Neural cell (in vitro differentiated cells): ENCODE data around the gene SH3RF3. TPM values are rescaled to one million over a fixed set of nuclear protein-coding genes. Genes with fewer than 3 reads are reported as not detected.

Experiments
- H2AFZ ChIP-seq: fragments of 200-600, 300-800 bp; sonication (generic), shearing (Covaris generic); 2 replicates; pipeline ENCODE4 v1.6.0; 2014; ENCODE audit warnings: low read depth, mild to moderate bottlenecking, antibody characterized with exemption, low read length, moderate library complexity
- H3F3A ChIP-seq: fragments of 200-600 bp; shearing (Covaris generic); 2 replicates; pipeline ENCODE4 v1.6.1; 2016; ENCODE audit warnings: mild to moderate bottlenecking, moderate library complexity, mixed read lengths, antibody characterized with exemption, low read length; ENCODE audit not compliant: insufficient read depth, poor library complexity, severe bottlenecking
- H3K27ac ChIP-seq: fragments of 200-600, 300-800 bp; sonication (generic), shearing (Covaris generic); 2 replicates; pipeline ENCODE4 v1.5.1; 2014; ENCODE audit warnings: mild to moderate bottlenecking, low read length, moderate library complexity
- H3K27me3 ChIP-seq: fragments of 300-800, 200-600 bp; sonication (generic), shearing (Covaris generic); 2 replicates; pipeline ENCODE4 v1.6.0; 2014; ENCODE audit warnings: mild to moderate bottlenecking, low read depth, low read length, moderate library complexity; ENCODE audit not compliant: insufficient read depth
- H3K36me3 ChIP-seq: fragments of 300-800, 200-600 bp; sonication (generic), shearing (Covaris generic); 2 replicates; pipeline ENCODE4 v1.5.1; 2014; ENCODE audit warnings: mild to moderate bottlenecking, antibody characterized with exemption, low read length, moderate library complexity; ENCODE audit not compliant: insufficient read depth
- H3K4me2 ChIP-seq: fragments of 300-800, 200-600 bp; sonication (generic), shearing (Covaris generic); 2 replicates; pipeline ENCODE4 v1.6.0; 2014; ENCODE audit warnings: mild to moderate bottlenecking, low read length
- H3K4me3 ChIP-seq: fragments of 300-800, 200-600 bp; sonication (generic), shearing (Covaris generic); 2 replicates; pipeline ENCODE4 v1.5.1; 2014; ENCODE audit warnings: mild to moderate bottlenecking, low read length, moderate library complexity
- H3K79me2 ChIP-seq: fragments of 200-600 bp; shearing (Covaris generic); replicated peaks from 2 replicates; pipeline ENCODE4 v1.6.0; 2014; ENCODE audit warnings: mild to moderate bottlenecking, low read length, moderate library complexity; ENCODE audit not compliant: insufficient read depth
- H3K9ac ChIP-seq: fragments of 300-800, 200-600 bp; sonication (generic), shearing (Covaris generic); 2 replicates; pipeline ENCODE4 v1.6.1; 2016; ENCODE audit warnings: mild to moderate bottlenecking, low read length, mixed read lengths
- H3K9me2 ChIP-seq: fragments of 200-600 bp; shearing (Covaris generic); 2 replicates; pipeline ENCODE4 v1.6.1; 2016; ENCODE audit warnings: mild to moderate bottlenecking, low read length, mixed read lengths; ENCODE audit not compliant: insufficient read depth
- H3K9me3 ChIP-seq: fragments of 200-600, 300-800 bp; sonication (generic), shearing (Covaris generic); 2 replicates; pipeline ENCODE4 v1.6.1; 2016; ENCODE audit warnings: mild to moderate bottlenecking, mixed run types, low read length, moderate library complexity, mixed read lengths
- H4K20me1 ChIP-seq: fragments of 200-600 bp; shearing (Covaris generic); 2 replicates; pipeline ENCODE4 v1.6.1; 2016; ENCODE audit warnings: mild to moderate bottlenecking, mixed run types; ENCODE audit not compliant: insufficient read depth
- CTCF ChIP-seq: fragments of 450-650 bp; IDR thresholded peaks from 2 replicates; pipeline ENCODE4 v1.5.1; 2014; ENCODE audit warnings: antibody characterized with exemption, mild to moderate bottlenecking, moderate library complexity; ENCODE audit not compliant: poor library complexity, severe bottlenecking
- EP300 ChIP-seq: fragments of 450-650 bp; conservative IDR thresholded peaks from 2 replicates; pipeline ENCODE4 v1.6.1; 2014; ENCODE audit warnings: antibody characterized with exemption, mild to moderate bottlenecking, moderate library complexity; ENCODE audit not compliant: poor library complexity, severe bottlenecking
- EZH2 ChIP-seq: fragments of 200-600, 300-800 bp; shearing (Covaris generic), sonication (generic); IDR thresholded peaks from 2 replicates; pipeline ENCODE4 v1.6.1; 2014; ENCODE audit warnings: antibody characterized with exemption, low read length, borderline replicate concordance, mild to moderate bottlenecking; ENCODE audit not compliant: insufficient read depth, poor library complexity, severe bottlenecking
- MXI1 ChIP-seq: fragments of 450-650 bp; conservative IDR thresholded peaks from 2 replicates; pipeline ENCODE4 v1.6.1; 2014; ENCODE audit warnings: antibody characterized with exemption, mild to moderate bottlenecking; ENCODE audit not compliant: poor library complexity, severe bottlenecking
- POLR2AphosphoS5 ChIP-seq: IDR thresholded peaks from 2 replicates; pipeline ENCODE4 v1.6.1; 2012
- RAD21 ChIP-seq: fragments of 450-650 bp; conservative IDR thresholded peaks from 2 replicates; pipeline ENCODE4 v1.6.1; 2014; ENCODE audit warnings: antibody characterized with exemption, mild to moderate bottlenecking, moderate library complexity
- REST ChIP-seq: IDR thresholded peaks from 2 replicates; pipeline ENCODE4 v1.6.1; 2012; ENCODE audit warnings: borderline replicate concordance
- SMC3 ChIP-seq: fragments of 450-650 bp; conservative IDR thresholded peaks from 2 replicates; pipeline ENCODE4 v1.6.1; 2014; ENCODE audit warnings: antibody characterized with exemption, mild to moderate bottlenecking, moderate library complexity; ENCODE audit not compliant: poor library complexity
- TAF1 ChIP-seq: IDR thresholded peaks from 2 replicates; pipeline ENCODE4 v1.6.1; 2012; ENCODE audit warnings: low read depth
- polyA plus RNA-seq: library from polyadenylated mRNA; depleted of rRNA; stranded (reverse); fragments of >200 nt; gene quantifications from 2 replicates; pipeline ENCODE4 v1.2.3, GENCODE V29; 2014

The SH3RF3 gene
- polyA plus RNA-seq, 1 donor from 2014 or later, result 0.53 TPM

- TF ChIP-seq POLR2AphosphoS5 (no peak), CTCF (no peak), REST (no peak), EZH2 (no peak), EP300 (no peak), TAF1 (no peak), MXI1 (no peak), RAD21 (no peak), SMC3 (no peak)
- Histone ChIP-seq H3F3A (no peaks in the 10 kb centered on the region), H3K9ac (no peak overlapping the region), H3K9me3 (no peaks in the 10 kb centered on the region), H3K79me2 (no peaks in the 10 kb centered on the region), H3K4me2 (no peak overlapping the region), H2AFZ (no peak overlapping the region), H3K27ac (no peak overlapping the region), H3K36me3 (no peaks in the 10 kb centered on the region), H3K4me3 (no peak overlapping the region), H3K27me3 (no peaks in the 10 kb centered on the region), H4K20me1 (no peaks in the 10 kb centered on the region), H3K9me2 (no peaks in the 10 kb centered on the region)
Measured at GRCh38 chr2:109487871-109488655, 359.1 kb downstream of the SH3RF3 start.

DNA sequence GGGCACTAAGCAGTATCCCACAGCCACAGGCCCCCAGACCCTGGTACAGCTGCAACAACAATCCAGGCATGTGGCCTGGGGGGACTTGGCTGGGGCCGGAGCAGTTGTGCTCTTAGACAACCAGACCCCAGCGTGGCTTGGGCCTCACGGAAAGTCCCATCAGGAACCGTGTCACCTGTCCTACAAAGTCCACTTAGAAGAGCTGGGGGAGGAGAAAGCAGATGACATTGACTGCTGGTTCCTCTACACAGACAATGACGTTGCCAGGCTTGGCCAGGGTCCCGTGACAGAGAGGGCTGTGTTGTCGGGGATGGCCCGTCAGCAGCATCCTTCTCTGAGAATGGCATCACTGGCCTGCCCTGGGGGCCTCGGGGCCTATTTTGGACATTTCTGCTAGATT is 360.3 kb downstream of the SH3RF3 start:
- H3K9me2 ChIP-seq, result no peaks in the 10 kb centered on the region
- H3K79me2 ChIP-seq, result no peaks in the 10 kb centered on the region
- H4K20me1 ChIP-seq, result no peaks in the 10 kb centered on the region
- H3F3A ChIP-seq, result no peaks in the 10 kb centered on the region
- no peak overlapping the region for H3K4me3 ChIP-seq
- H3K4me2 ChIP-seq, result no peak overlapping the region
- H3K9me3 ChIP-seq, result no peaks in the 10 kb centered on the region
- no peak overlapping the region for H3K9ac ChIP-seq
- H3K27me3 ChIP-seq, result no peaks in the 10 kb centered on the region
- H3K36me3 ChIP-seq, result no peaks in the 10 kb centered on the region
- no peak overlapping the region for H3K27ac ChIP-seq
- no peak overlapping the region for H2AFZ ChIP-seq
- TF ChIP-seq POLR2AphosphoS5, result no peak
- TF ChIP-seq SMC3, result no peak
- no peak for TF ChIP-seq EP300
- TF ChIP-seq CTCF, result no peak
- TF ChIP-seq MXI1, result no peak
- no peak for TF ChIP-seq RAD21
- TF ChIP-seq EZH2, result no peak
